GM19099 (cell line): ENCODE data around the gene TLR4.

ENCODE experiments used
- POLR2A ChIP-seq: IDR thresholded peaks from 3 replicates; pipeline ENCODE4 v1.6.1; 2011; ENCODE audit warnings: low read depth; ENCODE audit not compliant: insufficient read length; ENCODE audit errors: extremely low read depth

Gene TLR4

GRCh38 chr9:117704024-117704575, at the start of gene TLR4:
TLR4 (plus strand) TSS chr9:117704403; CDS start chr9:117704473, 70 bp downstream.
- peak; percentile 71 for TF ChIP-seq POLR2A

GRCh38 chr9:117656002-117656401, 48.2 kb upstream of the TLR4 start:
- no peak for TF ChIP-seq POLR2A

- no peak for TF ChIP-seq POLR2A
These were observed 41.6 kb upstream of the TLR4 start for GRCh38 chr9:117662651-117663050.

- TF ChIP-seq POLR2A: no peak
These were observed 39.8 kb upstream of the TLR4 start for GRCh38 chr9:117664419-117664818.

GRCh38 chr9:117665601-117666385, 38.4 kb upstream of the TLR4 start:
- TF ChIP-seq POLR2A: no peak

- no peak for TF ChIP-seq POLR2A
These were observed 32.7 kb upstream of the TLR4 start for GRCh38 chr9:117671468-117671867.

GRCh38 chr9:117672369-117672768, 31.8 kb upstream of the TLR4 start:
- TF ChIP-seq POLR2A: no peak

GRCh38 chr9:117677572-117677971, 26.6 kb upstream of the TLR4 start:
- no peak for TF ChIP-seq POLR2A

GRCh38 chr9:117678871-117679270, 25.3 kb upstream of the TLR4 start:
- no peak for TF ChIP-seq POLR2A

GRCh38 chr9:117679416-117679815, 24.8 kb upstream of the TLR4 start:
- TF ChIP-seq POLR2A: no peak

GRCh38 chr9:117681888-117682287, 22.3 kb upstream of the TLR4 start:
- no peak for TF ChIP-seq POLR2A

GRCh38 chr9:117682955-117683710, 21.1 kb upstream of the TLR4 start:
- TF ChIP-seq POLR2A: no peak

- TF ChIP-seq POLR2A: no peak
These were observed 16.7 kb upstream of the TLR4 start for GRCh38 chr9:117687532-117687931.

- no peak for TF ChIP-seq POLR2A
These were observed 12.8 kb upstream of the TLR4 start for GRCh38 chr9:117691367-117691766.

- no peak for TF ChIP-seq POLR2A
These were observed 8.0 kb upstream of the TLR4 start for GRCh38 chr9:117696154-117696553.

GRCh38 chr9:117697046-117697445, 7.2 kb upstream of the TLR4 start:
- no peak for TF ChIP-seq POLR2A
